Type B pancreatic cell (in vitro differentiated cells): ENCODE results near the gene CEMIP. TPM values are rescaled to one million over a fixed set of nuclear protein-coding genes. Genes with fewer than 3 reads are reported as not detected.

ENCODE experiments used
- DNase-seq: peaks from one replicate; pipeline ENCODE4 v3.0.0; 2021; ENCODE audit warnings: mixed read lengths; ENCODE audit not compliant: unreplicated experiment; ENCODE audit errors: extremely low spot score
- H3K27ac Mint-ChIP-seq: 2 replicates; pipeline ENCODE4 v1.8.0; 2021; ENCODE audit warnings: mild to moderate bottlenecking, mixed read lengths
- H3K27me3 Mint-ChIP-seq: 2 replicates; pipeline ENCODE4 v1.8.0; 2021; ENCODE audit warnings: mixed read lengths
- H3K36me3 Mint-ChIP-seq: 2 replicates; pipeline ENCODE4 v1.8.0; 2021; ENCODE audit warnings: mixed read lengths
- H3K4me1 Mint-ChIP-seq: one replicate; pipeline ENCODE4 v1.8.0; 2021; ENCODE audit warnings: mixed read lengths; ENCODE audit not compliant: unreplicated experiment
- H3K4me3 Mint-ChIP-seq: 2 replicates; pipeline ENCODE4 v1.8.0; 2021; ENCODE audit warnings: mild to moderate bottlenecking, mixed read lengths
- H3K9me3 Mint-ChIP-seq: 2 replicates; pipeline ENCODE4 v1.8.0; 2021; ENCODE audit warnings: mixed read lengths
- CTCF ChIP-seq: fragments of 200-600 bp; sonication (generic); conservative IDR thresholded peaks from 2 replicates; pipeline ENCODE4 v1.5.0; 2021; ENCODE audit warnings: antibody characterized with exemption, mild to moderate bottlenecking
- total RNA-seq: library from RNA; stranded (reverse); gene quantifications from 2 replicates; pipeline ENCODE4 v1.2.1, GENCODE V29; 2021; ENCODE audit warnings: low replicate concordance

The CEMIP gene
- total RNA-seq, 1 donor from 2014 or later: 16.4 TPM

DNA sequence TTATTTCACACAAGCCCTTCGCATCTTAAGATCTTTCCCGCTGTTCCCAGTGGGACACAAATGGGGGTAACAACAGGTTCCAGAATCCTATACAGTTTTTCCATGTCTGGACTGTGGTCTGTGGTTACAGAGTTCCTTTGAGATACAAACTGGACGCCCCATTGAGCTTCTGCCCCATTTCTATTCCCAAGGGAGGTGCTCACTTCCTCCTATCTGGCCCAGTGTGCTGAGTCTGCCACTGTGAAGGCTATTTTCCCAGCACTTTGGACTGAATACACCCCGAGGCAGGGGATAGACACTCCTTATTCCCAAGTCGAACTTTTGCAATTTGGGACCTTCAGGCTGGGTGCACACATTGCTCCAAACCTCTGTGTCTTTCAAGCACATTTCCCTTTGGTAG lies 166.4 kb downstream of the CEMIP start:
- Mint-ChIP-seq H3K4me1 (no peaks in the 10 kb centered on the region), H3K4me3 (no peak overlapping the region), H3K27me3 (no peaks in the 10 kb centered on the region), H3K36me3 (peaks cover 31% of the 10 kb centered on the region), H3K9me3 (no peaks in the 10 kb centered on the region), H3K27ac (no peak overlapping the region)
- TF ChIP-seq CTCF: no peak
- DNase-seq: no peak

DNA sequence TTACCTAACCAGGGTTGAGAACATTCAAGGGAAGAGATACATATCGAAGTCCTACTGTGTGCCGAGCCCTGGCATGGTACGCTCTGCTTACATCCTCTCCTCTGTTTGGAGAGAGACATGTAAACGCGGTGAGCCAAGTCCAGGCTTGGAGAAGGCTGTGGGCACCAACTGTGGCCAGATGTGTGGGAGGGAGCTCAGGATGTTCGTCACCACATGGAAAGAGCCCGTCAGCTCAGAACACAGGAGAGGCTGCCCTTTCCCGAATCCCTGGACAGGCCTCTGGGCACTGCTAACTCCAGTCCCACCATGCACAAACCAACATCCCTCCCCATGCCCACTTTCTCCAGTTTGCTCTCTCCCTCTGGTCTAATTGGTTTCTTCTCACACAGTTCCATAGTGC lies 167.4 kb downstream of the CEMIP start:
- no peaks in the 10 kb centered on the region for H3K27me3 Mint-ChIP-seq
- no peaks in the 10 kb centered on the region for H3K9me3 Mint-ChIP-seq
- peaks cover 35% of the 10 kb centered on the region for H3K36me3 Mint-ChIP-seq
- DNase-seq: no peak
- TF ChIP-seq CTCF: no peak
- H3K4me1 Mint-ChIP-seq: no peaks in the 10 kb centered on the region
- no peak overlapping the region for H3K27ac Mint-ChIP-seq
- no peak overlapping the region for H3K4me3 Mint-ChIP-seq

GRCh38 chr15:80948651-80949292 lies 169.6 kb downstream of the CEMIP start:
- TF ChIP-seq CTCF: no peak
- H3K36me3 Mint-ChIP-seq: peaks cover 42% of the 10 kb centered on the region
- H3K4me3 Mint-ChIP-seq: no peak overlapping the region
- H3K4me1 Mint-ChIP-seq: peaks cover 12% of the 10 kb centered on the region
- H3K27ac Mint-ChIP-seq: no peak overlapping the region
- H3K9me3 Mint-ChIP-seq: no peaks in the 10 kb centered on the region
- DNase-seq: no peak
- no peaks in the 10 kb centered on the region for H3K27me3 Mint-ChIP-seq

DNA sequence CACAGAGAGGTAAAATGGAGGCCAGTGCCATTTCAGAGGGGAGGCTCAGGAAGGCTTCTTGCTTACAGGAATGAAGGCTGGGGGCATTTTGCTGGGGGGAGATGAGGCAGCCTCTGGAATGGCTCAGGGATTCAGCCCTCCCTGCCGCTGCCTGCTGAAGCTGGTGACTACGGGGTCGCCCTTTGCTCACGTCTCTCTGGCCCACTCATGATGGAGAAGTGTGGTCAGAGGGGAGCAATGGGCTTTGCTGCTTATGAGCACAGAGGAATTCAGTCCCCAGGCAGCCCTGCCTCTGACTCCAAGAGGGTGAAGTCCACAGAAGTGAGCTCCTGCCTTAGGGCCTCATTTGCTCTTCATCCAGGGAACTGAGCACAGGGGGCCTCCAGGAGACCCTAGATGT lies 170.6 kb downstream of the CEMIP start:
- no peak for DNase-seq
- Mint-ChIP-seq H3K27ac (no peak overlapping the region), H3K4me3 (no peak overlapping the region), H3K36me3 (peaks cover 42% of the 10 kb centered on the region), H3K27me3 (no peaks in the 10 kb centered on the region), H3K9me3 (no peaks in the 10 kb centered on the region), H3K4me1 (peaks cover 15% of the 10 kb centered on the region)
- TF ChIP-seq CTCF: no peak

DNA sequence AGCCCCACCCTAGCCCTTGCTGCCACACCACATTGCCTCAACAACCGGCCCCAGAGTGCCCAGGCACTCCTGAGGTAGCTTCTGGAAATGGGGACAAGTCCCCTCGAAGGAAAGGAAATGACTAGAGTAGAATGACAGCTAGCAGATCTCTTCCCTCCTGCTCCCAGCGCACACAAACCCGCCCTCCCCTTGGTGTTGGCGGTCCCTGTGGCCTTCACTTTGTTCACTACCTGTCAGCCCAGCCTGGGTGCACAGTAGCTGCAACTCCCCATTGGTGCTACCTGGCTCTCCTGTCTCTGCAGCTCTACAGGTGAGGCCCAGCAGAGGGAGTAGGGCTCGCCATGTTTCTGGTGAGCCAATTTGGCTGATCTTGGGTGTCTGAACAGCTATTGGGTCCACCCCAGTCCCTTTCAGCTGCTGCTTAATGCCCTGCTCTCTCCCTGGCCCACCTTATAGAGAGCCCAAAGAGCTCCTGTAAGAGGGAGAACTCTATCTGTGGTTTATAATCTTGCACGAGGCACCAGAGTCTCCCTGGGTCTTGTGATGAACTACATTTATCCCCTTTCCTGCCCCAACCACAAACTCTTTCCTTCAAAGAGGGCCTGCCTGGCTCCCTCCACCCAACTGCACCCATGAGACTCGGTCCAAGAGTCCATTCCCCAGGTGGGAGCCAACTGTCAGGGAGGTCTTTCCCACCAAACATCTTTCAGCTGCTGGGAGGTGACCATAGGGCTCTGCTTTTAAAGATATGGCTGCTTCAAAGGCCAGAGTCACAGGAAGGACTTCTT lies 171.3 kb downstream of the CEMIP start:
- no peaks in the 10 kb centered on the region for H3K9me3 Mint-ChIP-seq
- no peaks in the 10 kb centered on the region for H3K27me3 Mint-ChIP-seq
- no peak for TF ChIP-seq CTCF
- H3K4me1 Mint-ChIP-seq: peaks cover 15% of the 10 kb centered on the region
- no peak overlapping the region for H3K27ac Mint-ChIP-seq
- peaks cover 40% of the 10 kb centered on the region for H3K36me3 Mint-ChIP-seq
- DNase-seq: no peak
- H3K4me3 Mint-ChIP-seq: no peak overlapping the region
